Nephron (organoid): ENCODE results near the gene RASSF10.
A peak's percentile ranks its signal among the peaks of the same experiment; 100 is the strongest.

Source experiments
- H3K27ac Mint-ChIP-seq, 3 experiments: 2 replicates each; pipeline ENCODE4 v1.8.0; 2020; ENCODE audit warnings: mixed read lengths in 3 of 3, mild to moderate bottlenecking in 2 of 3, moderate library complexity in 1 of 3
- H3K27me3 Mint-ChIP-seq: 2 replicates; pipeline ENCODE4 v1.8.0; 2021; ENCODE audit warnings: low read depth, mild to moderate bottlenecking, moderate library complexity, mixed read lengths
- H3K36me3 Mint-ChIP-seq: 2 replicates; pipeline ENCODE4 v1.8.0; 2020; ENCODE audit warnings: low read depth, mixed read lengths
- H3K4me1 Mint-ChIP-seq: 2 replicates; pipeline ENCODE4 v1.8.0; 2020; ENCODE audit warnings: mixed read lengths
- H3K4me3 Mint-ChIP-seq, 3 experiments: 2 replicates each; pipeline ENCODE4 v1.8.0; 2020; ENCODE audit warnings: mild to moderate bottlenecking in 3 of 3, mixed read lengths in 3 of 3, moderate library complexity in 2 of 3
- H3K9me3 Mint-ChIP-seq: 2 replicates; pipeline ENCODE4 v1.8.0; 2020; ENCODE audit warnings: mixed read lengths
- TF ChIP-seq, protein P1 (sequence below), 3 experiments: fragments of 200-600 bp; sonication (generic); IDR thresholded peaks; one replicate each; pipeline ENCODE4 v1.5.0; 2021; ENCODE audit warnings: antibody characterized with exemption in 3 of 3; ENCODE audit not compliant: unreplicated experiment in 3 of 3

Gene RASSF10

DNA sequence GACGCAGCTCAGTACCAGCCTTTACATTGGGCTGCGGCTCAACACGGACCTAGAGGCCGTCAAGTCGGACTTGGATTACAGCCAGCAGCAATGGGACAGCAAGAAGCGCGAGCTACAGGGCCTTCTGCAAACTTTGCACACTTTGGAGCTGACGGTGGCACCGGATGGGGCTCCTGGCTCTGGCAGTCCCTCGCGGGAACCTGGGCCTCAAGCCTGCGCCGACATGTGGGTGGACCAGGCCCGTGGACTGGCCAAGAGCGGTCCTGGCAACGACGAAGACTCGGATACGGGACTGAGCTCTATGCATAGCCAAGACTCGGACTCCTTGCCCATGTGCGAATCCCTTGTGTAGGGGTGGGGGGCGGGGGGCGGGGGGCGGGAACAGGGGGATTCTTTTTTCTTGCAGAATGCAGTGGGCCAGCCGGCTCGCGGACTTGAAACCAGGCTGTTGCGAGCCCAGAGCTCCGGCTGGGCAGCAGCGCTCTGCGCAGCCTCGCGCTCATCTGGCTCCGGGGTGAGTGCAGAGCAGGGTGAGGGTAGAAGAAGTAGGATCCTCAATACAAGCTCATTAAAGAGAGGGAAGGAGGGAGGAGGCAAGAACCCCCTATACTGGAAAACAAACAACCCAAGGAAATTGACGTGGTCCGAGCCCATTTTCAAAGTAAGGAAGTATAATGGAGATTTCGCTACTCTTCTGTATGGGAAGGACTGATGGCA, 1.8 kb downstream of the RASSF10 start:
- Mint-ChIP-seq H3K9me3 (peaks cover 8% of the 10 kb centered on the region), H3K27ac (peak overlapping the region; percentile 79 to 95 (median 86)), H3K36me3 (peaks cover 5% of the 10 kb centered on the region), H3K27me3 (peaks cover 100% of the 10 kb centered on the region), H3K4me3 (peak overlapping the region; percentile 88 to 92 (median 89)), H3K4me1 (peaks cover 38% of the 10 kb centered on the region)
- TF ChIP-seq, protein P1, sequence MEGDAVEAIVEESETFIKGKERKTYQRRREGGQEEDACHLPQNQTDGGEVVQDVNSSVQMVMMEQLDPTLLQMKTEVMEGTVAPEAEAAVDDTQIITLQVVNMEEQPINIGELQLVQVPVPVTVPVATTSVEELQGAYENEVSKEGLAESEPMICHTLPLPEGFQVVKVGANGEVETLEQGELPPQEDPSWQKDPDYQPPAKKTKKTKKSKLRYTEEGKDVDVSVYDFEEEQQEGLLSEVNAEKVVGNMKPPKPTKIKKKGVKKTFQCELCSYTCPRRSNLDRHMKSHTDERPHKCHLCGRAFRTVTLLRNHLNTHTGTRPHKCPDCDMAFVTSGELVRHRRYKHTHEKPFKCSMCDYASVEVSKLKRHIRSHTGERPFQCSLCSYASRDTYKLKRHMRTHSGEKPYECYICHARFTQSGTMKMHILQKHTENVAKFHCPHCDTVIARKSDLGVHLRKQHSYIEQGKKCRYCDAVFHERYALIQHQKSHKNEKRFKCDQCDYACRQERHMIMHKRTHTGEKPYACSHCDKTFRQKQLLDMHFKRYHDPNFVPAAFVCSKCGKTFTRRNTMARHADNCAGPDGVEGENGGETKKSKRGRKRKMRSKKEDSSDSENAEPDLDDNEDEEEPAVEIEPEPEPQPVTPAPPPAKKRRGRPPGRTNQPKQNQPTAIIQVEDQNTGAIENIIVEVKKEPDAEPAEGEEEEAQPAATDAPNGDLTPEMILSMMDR (IDR thresholded peaks at IDR 0.05; ENCODE audit: unreplicated experiment in 3 of 3), result no peak

GRCh38 chr11:13011466-13012055, 2.4 kb downstream of the RASSF10 start:
- H3K9me3 Mint-ChIP-seq, result peaks cover 6% of the 10 kb centered on the region
- peaks cover 38% of the 10 kb centered on the region for H3K4me1 Mint-ChIP-seq
- TF ChIP-seq, protein P1 (IDR thresholded peaks at IDR 0.05; ENCODE audit: unreplicated experiment in 3 of 3), result no peak
- peak overlapping the region; percentile 79 to 95 (median 86) for H3K27ac Mint-ChIP-seq
- peaks cover 100% of the 10 kb centered on the region for H3K27me3 Mint-ChIP-seq
- peak overlapping the region; percentile 88 to 92 (median 89) for H3K4me3 Mint-ChIP-seq
- peaks cover 4% of the 10 kb centered on the region for H3K36me3 Mint-ChIP-seq

GRCh38 chr11:13012056-13012661, 3.0 kb downstream of the RASSF10 start:
- peak overlapping the region; percentile 88 to 92 (median 89) for H3K4me3 Mint-ChIP-seq

GRCh38 chr11:13013054-13013488, 4.0 kb downstream of the RASSF10 start:
- H3K27me3 Mint-ChIP-seq, result peaks cover 98% of the 10 kb centered on the region
- no peaks in the 10 kb centered on the region for H3K9me3 Mint-ChIP-seq
- H3K4me3 Mint-ChIP-seq, result peak overlapping the region; percentile 88 to 92 (median 89)
- TF ChIP-seq, protein P1 (IDR thresholded peaks at IDR 0.05; ENCODE audit: unreplicated experiment in 3 of 3), result no peak
- H3K27ac Mint-ChIP-seq, result peak overlapping the region; percentile 41 to 95 (median 79)
- peaks cover 33% of the 10 kb centered on the region for H3K4me1 Mint-ChIP-seq
- no peaks in the 10 kb centered on the region for H3K36me3 Mint-ChIP-seq

More at GRCh38 chr11:13012056-13012661, 3.0 kb downstream of the RASSF10 start:
- TF ChIP-seq, protein P1 (IDR thresholded peaks at IDR 0.05; ENCODE audit: unreplicated experiment in 3 of 3), result no peak
- H3K27ac Mint-ChIP-seq, result peak overlapping the region; percentile 41 to 95 (median 79)
- H3K36me3 Mint-ChIP-seq, result no peaks in the 10 kb centered on the region
- H3K27me3 Mint-ChIP-seq, result peaks cover 100% of the 10 kb centered on the region
- peaks cover 38% of the 10 kb centered on the region for H3K4me1 Mint-ChIP-seq
- peaks cover 3% of the 10 kb centered on the region for H3K9me3 Mint-ChIP-seq

DNA sequence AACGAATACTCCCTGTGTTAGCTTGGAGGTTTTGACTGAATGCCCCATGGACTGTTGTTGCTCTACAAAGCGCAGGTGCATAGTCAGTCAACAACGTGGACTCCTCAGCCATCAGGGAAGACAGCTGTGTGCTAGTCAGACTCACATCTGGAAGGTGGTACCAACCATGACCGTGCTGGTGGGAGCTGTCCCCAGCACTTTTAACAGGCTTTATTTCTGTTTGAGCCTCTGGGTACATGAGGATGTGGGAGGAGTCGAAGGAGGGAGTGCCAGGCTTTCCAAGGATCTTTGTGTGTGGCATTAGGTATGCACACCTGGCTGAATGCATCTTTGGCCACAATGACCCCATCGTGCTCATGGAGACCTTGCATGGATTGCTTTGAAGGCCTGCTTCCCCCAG, 6.6 kb downstream of the RASSF10 start:
- Mint-ChIP-seq H3K4me1 (peaks cover 27% of the 10 kb centered on the region), H3K27ac (no peak overlapping the region), H3K36me3 (no peaks in the 10 kb centered on the region), H3K27me3 (peaks cover 71% of the 10 kb centered on the region), H3K9me3 (no peaks in the 10 kb centered on the region), H3K4me3 (no peak overlapping the region)
- TF ChIP-seq, protein P1 (IDR thresholded peaks at IDR 0.05; ENCODE audit: unreplicated experiment in 3 of 3), result no peak
